Brain microvascular endothelial cell (primary cell): ENCODE results near the gene IGF1R.

Experiments used
- DNase-seq: peaks from one replicate; pipeline ENCODE4 v3.0.0-alpha.2; 2020
- H3K27ac ChIP-seq: fragments of 250-450 bp; sonication (Bioruptor Pico); 2 replicates; pipeline ENCODE4 v1.5.1; 2020; ENCODE audit warnings: mild to moderate bottlenecking, moderate library complexity
- H3K27me3 ChIP-seq: fragments of 250-450 bp; sonication (Bioruptor Pico); replicated peaks from 2 replicates; pipeline ENCODE4 v1.5.1; 2020; ENCODE audit warnings: mild to moderate bottlenecking
- H3K36me3 ChIP-seq: fragments of 250-450 bp; sonication (Bioruptor Pico); replicated peaks from 2 replicates; pipeline ENCODE4 v1.5.1; 2020; ENCODE audit warnings: mild to moderate bottlenecking
- H3K4me3 ChIP-seq: 2 replicates; pipeline ENCODE4 v1.5.1; 2011; ENCODE audit warnings: low read depth, mild to moderate bottlenecking, control low read depth, low read length, moderate library complexity
- in situ Hi-C: cut with HindIII; loops from 2 replicates; pipeline ENCODE4 v1.10.0; 2017; ENCODE audit warnings: low sequenced_read_pairs, low pct_ligation_motif_present
- TF ChIP-seq, protein P1 (sequence below): IDR thresholded peaks from 2 replicates; pipeline ENCODE4 v1.5.1; 2011; ENCODE audit warnings: low read depth, mild to moderate bottlenecking, moderate library complexity, low read length, control low read depth, inconsistent platforms; ENCODE audit errors: missing control alignments

The IGF1R gene

DNA sequence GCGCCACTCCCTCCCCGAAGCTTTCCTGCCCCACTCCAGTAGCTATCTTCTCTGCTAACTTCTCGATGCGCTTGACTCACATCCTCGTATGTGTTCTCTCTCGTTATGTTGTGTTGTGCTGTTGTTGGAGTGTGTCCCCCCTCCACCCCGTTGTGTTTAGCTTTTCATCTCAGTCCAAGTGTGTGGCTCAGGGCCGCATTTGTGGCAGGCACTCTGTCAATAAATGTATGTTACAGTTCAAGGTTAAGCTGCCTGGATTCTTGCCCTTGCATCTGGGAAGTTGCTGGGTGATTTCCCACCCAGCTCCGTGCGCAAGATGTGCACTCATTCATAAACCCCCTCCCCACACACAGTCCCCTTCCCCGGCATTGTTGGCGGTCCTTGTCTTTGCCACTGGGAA lies 287.4 kb downstream of the IGF1R start:
- no peak overlapping the region for H3K27ac ChIP-seq
- TF ChIP-seq, protein P1, sequence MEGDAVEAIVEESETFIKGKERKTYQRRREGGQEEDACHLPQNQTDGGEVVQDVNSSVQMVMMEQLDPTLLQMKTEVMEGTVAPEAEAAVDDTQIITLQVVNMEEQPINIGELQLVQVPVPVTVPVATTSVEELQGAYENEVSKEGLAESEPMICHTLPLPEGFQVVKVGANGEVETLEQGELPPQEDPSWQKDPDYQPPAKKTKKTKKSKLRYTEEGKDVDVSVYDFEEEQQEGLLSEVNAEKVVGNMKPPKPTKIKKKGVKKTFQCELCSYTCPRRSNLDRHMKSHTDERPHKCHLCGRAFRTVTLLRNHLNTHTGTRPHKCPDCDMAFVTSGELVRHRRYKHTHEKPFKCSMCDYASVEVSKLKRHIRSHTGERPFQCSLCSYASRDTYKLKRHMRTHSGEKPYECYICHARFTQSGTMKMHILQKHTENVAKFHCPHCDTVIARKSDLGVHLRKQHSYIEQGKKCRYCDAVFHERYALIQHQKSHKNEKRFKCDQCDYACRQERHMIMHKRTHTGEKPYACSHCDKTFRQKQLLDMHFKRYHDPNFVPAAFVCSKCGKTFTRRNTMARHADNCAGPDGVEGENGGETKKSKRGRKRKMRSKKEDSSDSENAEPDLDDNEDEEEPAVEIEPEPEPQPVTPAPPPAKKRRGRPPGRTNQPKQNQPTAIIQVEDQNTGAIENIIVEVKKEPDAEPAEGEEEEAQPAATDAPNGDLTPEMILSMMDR = no peak
- H3K36me3 ChIP-seq = peaks cover 38% of the 10 kb centered on the region
- no peak overlapping the region for H3K4me3 ChIP-seq
- H3K27me3 ChIP-seq = no peaks in the 10 kb centered on the region
- DNase-seq = no peak
- in situ Hi-C loops = no loop called here

DNA sequence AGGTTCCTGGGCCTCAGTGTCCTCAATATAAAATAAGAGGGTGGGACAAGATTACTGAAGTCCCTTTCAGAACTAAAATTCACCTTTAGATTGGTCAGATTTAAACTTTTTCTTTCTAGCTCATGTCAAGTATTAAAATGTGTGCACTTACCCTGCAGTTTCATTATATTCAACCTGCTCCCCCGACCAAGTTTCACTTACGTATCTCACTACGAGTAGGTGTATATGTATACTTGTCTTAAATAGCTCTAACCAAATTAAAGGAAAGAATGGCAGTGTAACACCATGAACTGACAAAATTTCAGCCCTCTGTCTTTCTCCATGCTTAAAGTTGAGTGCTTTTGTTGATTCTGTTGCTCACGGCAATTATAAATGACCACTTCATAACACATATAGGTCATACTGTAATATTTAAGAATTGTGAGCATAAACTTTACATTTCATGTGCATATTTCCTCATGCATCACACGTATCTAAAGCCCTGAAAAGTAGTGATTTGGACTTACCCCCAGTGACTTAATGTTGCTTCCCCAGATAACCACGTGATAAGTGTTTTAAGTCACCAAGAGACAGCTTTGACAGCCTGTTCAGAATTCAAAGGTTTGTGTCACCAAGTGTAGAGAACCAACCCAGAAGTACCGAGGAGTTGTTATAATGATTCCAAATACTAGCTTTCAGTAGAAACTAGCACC lies 289.2 kb downstream of the IGF1R start:
- in situ Hi-C loops = no loop called here
- Histone ChIP-seq H3K36me3 (peaks cover 50% of the 10 kb centered on the region), H3K4me3 (no peak overlapping the region), H3K27ac (no peak overlapping the region), H3K27me3 (no peaks in the 10 kb centered on the region)
- TF ChIP-seq, protein P1 = no peak
- DNase-seq = no peak

DNA sequence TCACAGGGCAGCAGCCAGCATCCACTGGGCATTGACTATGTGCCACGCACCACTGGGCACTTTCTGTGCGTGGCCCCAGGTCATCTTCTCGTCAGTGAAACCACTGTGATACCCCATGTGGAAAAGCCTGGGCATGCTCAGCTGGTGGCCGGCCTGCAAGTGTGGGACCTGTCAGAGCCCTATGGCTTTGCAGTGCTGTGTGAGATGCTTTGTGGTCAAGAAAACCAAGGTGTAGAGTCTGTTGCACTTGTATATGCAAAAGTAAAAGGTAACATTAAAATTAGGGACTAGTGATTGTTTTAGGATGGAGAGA lies 289.7 kb downstream of the IGF1R start:
- no peak overlapping the region for H3K27ac ChIP-seq
- H3K36me3 ChIP-seq = peaks cover 55% of the 10 kb centered on the region
- DNase-seq = no peak
- H3K4me3 ChIP-seq = no peak overlapping the region
- H3K27me3 ChIP-seq = no peaks in the 10 kb centered on the region
- TF ChIP-seq, protein P1 = no peak
- in situ Hi-C loops = no loop called here

DNA sequence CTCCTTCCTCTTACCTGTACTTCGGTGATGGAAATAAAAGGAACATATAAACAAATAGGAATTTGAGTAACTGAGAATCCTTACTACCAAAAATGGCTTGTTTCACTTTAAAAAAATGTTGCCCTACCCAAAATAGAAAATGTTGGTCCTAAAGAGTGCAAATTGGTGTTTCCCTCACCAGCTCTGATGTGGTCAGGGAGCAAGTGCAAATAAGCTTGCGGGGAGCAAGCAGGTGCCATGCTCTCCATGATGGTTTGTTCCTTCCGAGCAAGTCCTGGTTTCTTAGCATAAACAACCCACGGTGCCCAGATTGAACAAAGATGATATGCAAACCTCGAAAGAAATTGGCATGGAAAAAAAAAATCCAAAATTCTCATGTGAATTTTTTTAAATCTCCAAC lies 290.5 kb downstream of the IGF1R start:
- no peak for DNase-seq
- H3K27me3 ChIP-seq = no peaks in the 10 kb centered on the region
- peaks cover 59% of the 10 kb centered on the region for H3K36me3 ChIP-seq
- in situ Hi-C loops = no loop called here
- H3K27ac ChIP-seq = no peak overlapping the region
- H3K4me3 ChIP-seq = no peak overlapping the region
- TF ChIP-seq, protein P1 = no peak

DNA sequence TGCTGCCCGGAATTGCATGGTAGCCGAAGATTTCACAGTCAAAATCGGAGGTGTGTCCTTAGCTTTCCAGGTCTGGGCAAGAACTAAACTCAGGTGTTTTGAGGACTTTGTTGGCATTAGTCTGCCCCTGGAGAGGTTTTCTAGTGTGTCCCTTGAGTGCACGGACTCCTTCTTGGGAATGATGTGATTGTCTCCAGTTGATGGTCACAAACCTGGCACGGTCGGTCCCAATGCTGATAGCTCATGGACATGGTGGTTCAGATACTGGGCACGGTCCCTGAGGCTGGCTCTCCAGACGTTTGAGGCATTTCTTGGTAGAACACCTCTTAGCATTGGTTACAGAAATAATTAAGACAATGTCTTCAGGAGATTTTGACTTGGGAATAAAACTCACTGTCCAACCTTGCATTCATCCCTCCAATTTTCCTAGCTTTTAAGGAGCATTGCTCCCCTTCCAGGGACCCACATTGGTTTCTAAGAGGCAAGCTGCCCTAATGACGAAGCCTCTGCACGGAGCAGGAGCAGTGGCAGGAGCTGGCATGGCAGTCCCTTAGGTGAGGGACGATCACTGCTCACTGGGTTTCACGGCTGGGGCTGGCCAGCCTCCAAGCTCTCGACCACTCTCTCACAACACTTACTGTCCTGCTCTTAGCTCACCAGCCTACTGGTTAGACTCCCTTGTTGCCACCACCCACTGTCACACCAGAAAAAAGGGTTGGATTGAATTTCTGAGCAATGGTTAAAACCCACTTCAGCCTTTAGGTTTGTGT lies 291.2 kb downstream of the IGF1R start:
- in situ Hi-C loops = no loop called here
- Histone ChIP-seq H3K4me3 (no peak overlapping the region), H3K27me3 (no peaks in the 10 kb centered on the region), H3K27ac (no peak overlapping the region), H3K36me3 (peaks cover 58% of the 10 kb centered on the region)
- no peak for DNase-seq
- TF ChIP-seq, protein P1 = no peak
